Gastroesophageal sphincter (tissue), 4 donors: ENCODE measurements around the gene PLA2G10. TPM values are rescaled to one million over a fixed set of nuclear protein-coding genes. Genes with fewer than 3 reads are reported as not detected.
"Not testable (repeated sequence)": the region's sequence is repeated elsewhere in the genome, so short reads cannot be mapped to it uniquely, and the experiment has no call there.

Experiments
- ATAC-seq: fragments of 150-250 bp; one replicate; pipeline ENCODE4 v1.9.1; 2016; ENCODE audit warnings: mild to moderate bottlenecking, moderate library complexity
- H3K27ac ChIP-seq, 4 donors: fragments of 200-600 bp; sonication (generic) in 3 of 4; 1 replicate in 3 of 4; 2 replicates in 1 of 4; pipeline ENCODE4 v1.5.1; 2016 to 2019
- H3K27me3 ChIP-seq: fragments of 200-600 bp; sonication (generic); one replicate; pipeline ENCODE4 v1.5.1; 2019
- H3K36me3 ChIP-seq, 2 donors: fragments of 200-600 bp; sonication (generic); one replicate each; pipeline ENCODE4 v1.5.1; 2019; ENCODE audit warnings: control low read depth in 1 of 2
- H3K4me1 ChIP-seq, 3 donors: fragments of 200-600 bp; sonication (generic); 1 replicate in 2 of 3; 2 replicates in 1 of 3; pipeline ENCODE4 v1.5.1; 2016 to 2019; ENCODE audit warnings: control low read depth in 2 of 3
- H3K4me3 ChIP-seq, 2 donors: fragments of 200-600 bp; sonication (generic); one replicate each; pipeline ENCODE4 v1.5.1; 2019; ENCODE audit warnings: mild to moderate bottlenecking in 1 of 2, moderate library complexity in 1 of 2
- H3K9me3 ChIP-seq, 3 donors: fragments of 200-600 bp; sonication (generic); one replicate each; pipeline ENCODE4 v1.5.1; 2017 to 2019; ENCODE audit warnings: control low read depth in 2 of 3
- EP300 ChIP-seq: sonication (generic); formaldehyde crosslinking; IDR thresholded peaks from one replicate; pipeline ENCODE4 v1.6.1; 2017; ENCODE audit warnings: antibody characterized with exemption, mild to moderate bottlenecking
- POLR2A ChIP-seq, 2 donors: fragments of 450-650 bp; IDR thresholded peaks; one replicate each; pipeline ENCODE4 v1.6.1; 2017; ENCODE audit warnings: antibody characterized with exemption in 2 of 2, mild to moderate bottlenecking in 2 of 2, moderate library complexity in 1 of 2
- POLR2AphosphoS5 ChIP-seq: sonication (generic); formaldehyde crosslinking; IDR thresholded peaks from one replicate; pipeline ENCODE4 v1.6.1; 2017; ENCODE audit warnings: antibody characterized with exemption
- WGBS, 2 donors: methylation state at CpG; one replicate each; pipeline ENCODE4 v1.1.5; 2018; ENCODE audit warnings: low coverage in 1 of 2; 5-methylcytosine and 5-hydroxymethylcytosine counted together
- total RNA-seq, 4 donors: library from RNA; depleted of rRNA; stranded (reverse); fragments of >200 nt; gene quantifications; one replicate each; pipeline ENCODE4 v1.1.0, GENCODE V29; 2016
- TF ChIP-seq, protein P1 (sequence below), 4 experiments: fragments of 200-600 bp in 2 of 4; fragments of 450-650 bp in 2 of 4; sonication (generic) in 1 of 4; IDR thresholded peaks; one replicate each; pipeline ENCODE4 v1.5.1; 2017 to 2019; ENCODE audit warnings: antibody characterized with exemption in 4 of 4, mild to moderate bottlenecking in 2 of 4, moderate library complexity in 2 of 4

Gene PLA2G10
- total RNA-seq, 4 donors from 2014 or later = not detected

DNA sequence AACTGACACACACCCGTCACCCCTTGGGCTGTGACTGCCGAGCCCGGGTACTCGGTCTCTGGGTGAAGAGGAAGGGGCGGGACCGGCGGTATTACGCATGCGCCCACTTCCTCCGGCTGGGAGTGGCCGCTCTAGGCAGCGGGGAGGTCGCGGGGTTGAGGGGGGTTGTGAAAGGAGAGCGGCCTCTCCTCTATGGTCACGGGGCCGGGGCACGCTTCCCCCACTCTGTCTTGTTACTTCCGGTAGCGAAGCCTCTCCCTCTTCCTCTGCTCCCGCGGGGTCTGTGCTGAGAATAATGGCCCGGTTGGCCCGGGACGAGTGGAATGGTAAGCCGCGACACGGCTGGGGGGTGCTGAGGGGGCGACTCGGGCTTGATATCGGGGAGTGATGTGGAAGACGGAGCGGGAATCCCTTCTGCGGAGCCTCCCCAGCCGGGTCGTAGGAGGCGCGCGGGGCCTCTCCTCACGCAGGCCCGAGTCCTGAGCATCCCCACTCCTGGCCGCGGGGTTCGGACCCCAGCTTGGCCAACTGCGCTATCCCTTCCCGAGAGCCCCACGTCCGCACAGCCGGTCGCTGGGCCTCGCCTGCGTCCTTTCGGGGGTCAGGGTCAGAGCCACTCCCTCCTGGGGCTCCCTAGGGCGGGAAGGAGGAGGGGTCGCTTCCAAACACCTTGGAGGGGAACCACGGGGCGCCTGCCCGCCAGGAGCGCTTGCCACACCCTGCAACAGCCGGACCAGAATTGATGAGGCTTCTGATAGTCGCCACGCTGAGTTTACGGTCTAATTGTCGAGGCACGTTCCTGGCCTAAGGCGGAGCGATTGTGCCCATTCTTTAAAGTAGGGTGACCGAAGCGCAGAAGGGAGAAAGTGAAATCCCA lies 61.2 kb downstream of the PLA2G10 start, which contains the start of gene BFAR:
TSS of gene BFAR (plus strand) at position 259 of the 877 bp plus-strand sequence. CDS start 11,396 bp downstream, outside the sequence.
- 0 to 3% methylated on average over 7 to 15 of the region's 69 CpGs for WGBS, 2 donors
- ATAC-seq = peak; percentile 93
- Histone ChIP-seq H3K4me3 (peak within 1 kb of the TSS; percentile 75 to 93), H3K36me3 (peaks cover 0 to 7% of the 10 kb centered on the region in 2 donors), H3K27ac (peak within 1 kb of the TSS; percentile 78 to 98 (median 92)), H3K4me1 (peaks cover 0 to 86% (median 20%) of the 10 kb centered on the region in 3 donors), H3K27me3 (no peaks in the 10 kb centered on the region), H3K9me3 (no peaks in the 10 kb centered on the region)
- peak; percentile 94 to 96 for TF ChIP-seq POLR2A (IDR thresholded peaks at IDR 0.05)
- TF ChIP-seq EP300 = no peak
- TF ChIP-seq POLR2AphosphoS5 = peak; percentile 99

GRCh38 chr16:14630620-14631330 lies 63.3 kb downstream of the PLA2G10 start:
- H3K9me3 ChIP-seq, H3K27me3 ChIP-seq, ATAC-seq: not testable (repeated sequence)
- WGBS, 2 donors = 82% methylated on average over 2 to 26 of the region's 29 CpGs
- H3K27ac ChIP-seq = peak overlapping the region; percentile 25 to 95 (median 92)
- H3K4me3 ChIP-seq = peak overlapping the region; percentile 57 to 90
- H3K36me3 ChIP-seq = peaks cover 0 to 24% of the 10 kb centered on the region in 2 donors
- peaks cover 0 to 70% (median 20%) of the 10 kb centered on the region in 3 donors for H3K4me1 ChIP-seq

GRCh38 chr16:14629919-14630619 lies 64.0 kb downstream of the PLA2G10 start, which contains the start of gene PARN:
TSS of gene PARN (minus strand) at chr16:14630260. CDS start at chr16:14630125, 135 bp downstream.
- peak within 1 kb of the TSS; percentile 76 to 95 (median 92) for H3K27ac ChIP-seq
- TF ChIP-seq, protein P1, sequence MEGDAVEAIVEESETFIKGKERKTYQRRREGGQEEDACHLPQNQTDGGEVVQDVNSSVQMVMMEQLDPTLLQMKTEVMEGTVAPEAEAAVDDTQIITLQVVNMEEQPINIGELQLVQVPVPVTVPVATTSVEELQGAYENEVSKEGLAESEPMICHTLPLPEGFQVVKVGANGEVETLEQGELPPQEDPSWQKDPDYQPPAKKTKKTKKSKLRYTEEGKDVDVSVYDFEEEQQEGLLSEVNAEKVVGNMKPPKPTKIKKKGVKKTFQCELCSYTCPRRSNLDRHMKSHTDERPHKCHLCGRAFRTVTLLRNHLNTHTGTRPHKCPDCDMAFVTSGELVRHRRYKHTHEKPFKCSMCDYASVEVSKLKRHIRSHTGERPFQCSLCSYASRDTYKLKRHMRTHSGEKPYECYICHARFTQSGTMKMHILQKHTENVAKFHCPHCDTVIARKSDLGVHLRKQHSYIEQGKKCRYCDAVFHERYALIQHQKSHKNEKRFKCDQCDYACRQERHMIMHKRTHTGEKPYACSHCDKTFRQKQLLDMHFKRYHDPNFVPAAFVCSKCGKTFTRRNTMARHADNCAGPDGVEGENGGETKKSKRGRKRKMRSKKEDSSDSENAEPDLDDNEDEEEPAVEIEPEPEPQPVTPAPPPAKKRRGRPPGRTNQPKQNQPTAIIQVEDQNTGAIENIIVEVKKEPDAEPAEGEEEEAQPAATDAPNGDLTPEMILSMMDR (IDR thresholded peaks at IDR 0.05) = peak in 1 of 4 experiments; percentile 3
- peak; percentile 95 to 97 for TF ChIP-seq POLR2A (IDR thresholded peaks at IDR 0.05)
- no peak for TF ChIP-seq EP300
- TF ChIP-seq POLR2AphosphoS5 = peak; percentile 97
- H3K36me3 ChIP-seq = peaks cover 0 to 31% of the 10 kb centered on the region in 2 donors
- no peaks in the 10 kb centered on the region for H3K9me3 ChIP-seq
- H3K4me1 ChIP-seq = peaks cover 0 to 63% (median 18%) of the 10 kb centered on the region in 3 donors
- peak within 1 kb of the TSS; percentile 57 to 90 for H3K4me3 ChIP-seq
- 7 to 13% methylated on average over 3 to 7 of the region's 51 CpGs for WGBS, 2 donors
- peak; percentile 80 for ATAC-seq
- H3K27me3 ChIP-seq = no peaks in the 10 kb centered on the region

DNA sequence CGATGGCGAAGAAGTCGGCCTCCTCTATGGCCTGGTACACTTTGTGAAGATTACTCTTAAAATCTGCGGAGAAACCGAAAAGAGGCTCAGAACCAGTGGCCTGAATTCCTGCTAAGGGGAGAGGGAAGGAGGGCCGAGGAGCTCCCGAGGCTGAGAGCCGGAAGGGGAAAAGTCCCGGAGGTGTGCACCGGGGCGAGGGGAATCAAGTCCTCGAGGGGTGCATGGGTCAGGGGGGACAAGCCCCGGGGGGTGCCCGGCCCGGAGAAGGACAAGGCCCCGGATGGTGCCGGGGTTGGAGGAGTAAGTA lies 64.5 kb downstream of the PLA2G10 start:
- Histone ChIP-seq H3K9me3 (no peaks in the 10 kb centered on the region), H3K4me3 (peak overlapping the region; percentile 57 to 90), H3K36me3 (peaks cover 0 to 36% of the 10 kb centered on the region in 2 donors), H3K27me3 (no peaks in the 10 kb centered on the region), H3K4me1 (peaks cover 0 to 58% (median 13%) of the 10 kb centered on the region in 3 donors), H3K27ac (peak overlapping the region; percentile 76 to 95 (median 92))
- no peak for TF ChIP-seq POLR2AphosphoS5
- TF ChIP-seq, protein P1 (IDR thresholded peaks at IDR 0.05) = no peak
- TF ChIP-seq EP300 = no peak
- 2 to 3% methylated on average over 14 to 16 of the region's 17 CpGs for WGBS, 2 donors
- no peak for ATAC-seq

- H3K27ac ChIP-seq = peak overlapping the region; percentile 76 to 95 (median 92)
- peaks cover 0 to 42% of the 10 kb centered on the region in 2 donors for H3K36me3 ChIP-seq
- TF ChIP-seq EP300 (no peak), POLR2A (IDR thresholded peaks at IDR 0.05) (no peak), POLR2AphosphoS5 (no peak)
- TF ChIP-seq, protein P1 (IDR thresholded peaks at IDR 0.05) = no peak
- 63 to 83% methylated on average over 6 to 12 of the region's 12 CpGs for WGBS, 2 donors
- no peaks in the 10 kb centered on the region for H3K27me3 ChIP-seq
- no peaks in the 10 kb centered on the region for H3K9me3 ChIP-seq
- peaks cover 0 to 52% (median 10%) of the 10 kb centered on the region in 3 donors for H3K4me1 ChIP-seq
- no peak for ATAC-seq
- peak overlapping the region; percentile 57 to 90 for H3K4me3 ChIP-seq
Observed at GRCh38 chr16:14628806-14629611, 65.1 kb downstream of the PLA2G10 start.
